ENCODE measurements around the gene CD160. TPM values are rescaled to one million over a fixed set of nuclear protein-coding genes. Genes with fewer than 3 reads are reported as not detected.
"Not testable (repeated sequence)": the region's sequence is repeated elsewhere in the genome, so short reads cannot be mapped to it uniquely, and the experiment has no call there.

CD160 gene
- total and polyA plus RNA-seq, 7 donors = 0.31 to 0.60 TPM; not detected in 5

DNA sequence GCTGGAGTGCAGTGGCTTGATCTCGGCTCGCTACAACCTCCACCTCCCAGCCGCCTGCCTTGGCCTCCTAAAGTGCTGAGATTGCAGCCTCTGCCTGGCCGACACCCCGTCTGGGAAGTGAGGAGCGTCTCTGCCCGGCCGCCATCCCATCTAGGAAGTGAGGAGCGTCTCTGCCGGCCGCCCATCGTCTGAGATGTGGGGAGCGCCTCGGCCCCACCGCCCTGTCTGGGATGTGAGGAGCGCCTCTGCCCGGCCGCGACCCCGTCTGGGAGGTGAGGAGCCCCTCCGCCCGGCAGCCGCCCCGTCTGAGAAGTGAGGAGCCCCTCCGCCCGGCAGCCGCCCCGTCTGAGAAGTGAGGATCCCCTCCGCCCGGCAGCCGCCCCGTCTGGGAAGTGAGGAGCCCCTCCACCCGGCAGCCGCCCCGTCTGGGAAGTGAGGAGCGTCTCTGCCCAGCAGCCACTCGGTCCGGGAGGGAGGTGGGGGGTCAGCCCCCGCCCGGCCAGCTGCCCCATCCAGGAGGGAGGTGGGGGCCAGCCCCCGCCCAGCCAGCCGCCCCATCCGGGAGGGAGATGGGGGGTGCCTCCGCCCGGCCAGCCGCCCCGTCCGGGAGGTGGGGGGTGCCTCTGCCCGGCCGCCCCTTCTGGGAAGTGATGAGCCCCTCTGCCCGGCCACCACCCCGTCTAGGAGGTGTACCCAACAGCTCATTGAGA is 45.1 kb downstream of the CD160 start:
- DNase-seq; H3K4me3 ChIP-seq; H3K4me1 ChIP-seq; H3K9me3 ChIP-seq; H3K27ac ChIP-seq; H3K27me3 ChIP-seq; intact Hi-C loops (cut with DNase I): not testable (repeated sequence)
- peaks cover 0 to 39% (median 5%) of the 10 kb centered on the region in 4 donors for H3K36me3 ChIP-seq
- WGBS, 2 donors = 97% methylated on average over 52 of the region's 52 CpGs

DNA sequence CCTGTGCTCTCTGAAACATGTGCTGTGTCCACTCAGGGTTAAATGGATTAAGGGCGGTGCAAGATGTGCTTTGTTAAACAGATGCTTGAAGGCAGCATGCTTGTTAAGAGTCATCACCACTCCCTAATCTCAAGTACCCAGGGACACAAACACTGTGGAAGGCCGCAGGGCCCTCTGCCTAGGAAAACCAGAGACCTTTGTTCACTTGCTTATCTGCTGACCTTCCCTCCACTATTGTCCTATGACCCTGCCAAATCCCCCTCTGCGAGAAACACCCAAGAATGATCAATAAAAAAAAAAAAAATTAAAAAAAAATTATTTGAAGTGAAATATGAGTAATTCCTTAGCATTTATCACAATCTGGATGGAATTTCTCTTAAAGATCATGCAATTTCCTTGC is 45.8 kb downstream of the CD160 start:
- H3K9me3 ChIP-seq; H3K4me1 ChIP-seq; intact Hi-C loops (cut with DNase I); H3K27ac ChIP-seq; DNase-seq; H3K27me3 ChIP-seq; H3K4me3 ChIP-seq: not testable (repeated sequence)
- 91 to 100% methylated on average over 2 of the region's 3 CpGs for WGBS, 2 donors
- H3K36me3 ChIP-seq = peaks cover 0 to 46% (median 5%) of the 10 kb centered on the region in 4 donors

DNA sequence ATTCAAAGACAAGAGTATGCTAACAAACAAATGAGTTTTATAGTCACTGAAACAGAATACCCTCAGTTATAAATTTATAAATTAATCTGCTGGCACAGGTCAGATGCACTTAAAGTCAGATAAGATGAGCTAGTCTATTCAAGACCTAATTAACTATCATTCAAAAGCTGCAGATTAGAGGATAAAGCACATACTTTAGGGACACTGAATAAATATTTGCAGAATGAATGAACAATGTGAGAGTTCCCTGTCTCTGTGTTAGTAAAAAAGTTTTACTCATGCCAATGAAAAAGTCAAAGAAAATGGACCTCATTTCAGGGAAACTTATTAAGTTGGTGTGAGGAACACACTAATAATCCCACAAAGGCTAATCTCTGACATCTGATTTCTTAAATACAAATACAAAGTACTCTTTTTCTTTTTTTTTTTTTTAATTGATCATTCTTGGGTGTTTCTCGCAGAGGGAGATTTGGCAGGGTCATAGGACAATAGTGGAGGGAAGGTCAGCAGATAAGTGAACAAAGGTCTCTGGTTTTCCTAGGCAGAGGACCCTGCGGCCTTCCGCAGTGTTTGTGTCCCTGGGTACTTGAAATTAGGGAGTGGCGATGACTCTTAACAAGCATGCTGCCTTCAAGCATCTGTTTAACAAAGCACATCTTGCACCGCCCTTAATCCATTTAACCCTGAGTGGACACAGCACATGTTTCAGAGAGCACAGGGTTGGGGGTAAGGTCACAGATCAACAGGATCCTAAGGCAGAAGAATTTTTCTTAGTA is 46.5 kb downstream of the CD160 start:
- DNase-seq; H3K4me1 ChIP-seq; H3K4me3 ChIP-seq; H3K9me3 ChIP-seq; H3K27me3 ChIP-seq; H3K27ac ChIP-seq; intact Hi-C loops (cut with DNase I): not testable (repeated sequence)
- H3K36me3 ChIP-seq = peaks cover 0 to 51% (median 8%) of the 10 kb centered on the region in 4 donors
- WGBS, 2 donors = 90 to 94% methylated on average over 5 of the region's 5 CpGs

DNA sequence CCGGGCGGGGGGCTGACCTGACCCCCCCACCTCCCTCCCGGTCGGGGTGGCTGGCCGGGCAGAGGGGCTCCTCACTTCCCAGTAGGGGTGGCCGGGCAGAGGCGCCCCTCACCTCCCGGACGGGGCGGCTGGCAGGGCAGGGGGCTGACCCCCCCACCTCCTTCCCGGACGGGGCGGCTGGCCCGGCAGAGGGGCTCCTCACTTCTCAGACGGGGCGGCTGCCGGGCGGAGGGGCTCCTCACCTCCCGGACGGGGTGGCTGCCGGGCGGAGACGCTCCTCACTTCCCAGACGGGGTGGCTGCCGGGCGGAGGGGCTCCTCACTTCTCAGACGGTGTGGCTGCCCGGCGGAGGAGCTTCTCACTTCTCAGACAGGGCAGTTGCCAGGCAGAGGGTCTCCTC is 47.6 kb downstream of the CD160 start:
- H3K27ac ChIP-seq; DNase-seq; H3K27me3 ChIP-seq; H3K4me1 ChIP-seq; H3K4me3 ChIP-seq; H3K9me3 ChIP-seq; intact Hi-C loops (cut with DNase I): not testable (repeated sequence)
- WGBS, 2 donors = 96% methylated on average over 29 of the region's 29 CpGs
- H3K36me3 ChIP-seq = peaks cover 0 to 51% (median 11%) of the 10 kb centered on the region in 4 donors

DNA sequence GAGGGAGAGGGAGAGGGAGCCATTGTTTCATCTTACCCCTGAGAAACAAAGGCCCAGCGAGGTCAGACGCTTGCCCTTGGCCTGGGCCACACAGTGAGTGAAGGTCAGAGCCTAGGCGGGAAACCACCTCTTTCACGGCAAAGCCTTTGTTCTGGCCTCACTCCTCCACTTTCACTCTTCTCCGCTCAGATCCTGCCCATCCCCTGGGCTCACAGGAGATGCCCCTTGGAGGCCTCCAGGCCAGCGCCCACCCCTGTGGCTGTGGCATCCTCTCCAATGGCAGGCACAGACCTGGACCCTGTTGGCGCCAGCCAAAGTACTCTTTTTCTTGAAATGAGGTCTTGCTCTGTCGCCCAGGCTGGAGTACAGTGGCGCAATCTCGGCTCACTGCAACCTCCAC is 48.7 kb downstream of the CD160 start:
- H3K27me3 ChIP-seq; H3K4me3 ChIP-seq; intact Hi-C loops (cut with DNase I); DNase-seq; H3K9me3 ChIP-seq; H3K27ac ChIP-seq; H3K4me1 ChIP-seq: not testable (repeated sequence)
- WGBS, 2 donors = 98 to 99% methylated on average over 10 of the region's 10 CpGs
- peaks cover 0 to 58% (median 9%) of the 10 kb centered on the region in 4 donors for H3K36me3 ChIP-seq

DNA sequence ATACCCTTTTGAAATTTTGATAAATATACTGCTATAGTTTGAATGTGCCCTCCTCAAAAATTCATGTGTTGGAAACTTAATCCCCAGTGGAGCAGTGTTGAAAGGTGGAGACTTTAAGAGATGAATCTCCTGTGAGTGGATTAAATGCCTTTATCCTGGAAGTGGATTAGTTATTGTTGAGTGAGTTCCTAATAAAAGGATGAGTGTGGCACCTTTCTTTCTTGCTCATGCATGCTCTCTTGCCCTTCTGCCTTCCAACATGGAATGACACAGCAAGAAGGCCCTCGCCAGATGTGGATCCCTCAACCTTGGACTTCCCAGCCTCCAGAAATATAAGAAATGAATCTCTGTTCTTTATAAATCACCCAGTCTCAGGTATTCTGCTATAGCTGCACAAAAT is 51.8 kb downstream of the CD160 start:
- no peak for DNase-seq
- Histone ChIP-seq H3K36me3 (peaks cover 0 to 51% (median 9%) of the 10 kb centered on the region in 4 donors), H3K27me3 (no peaks in the 10 kb centered on the region), H3K9me3 (no peaks in the 10 kb centered on the region), H3K4me1 (peaks cover 0 to 3% (median 0%) of the 10 kb centered on the region in 4 donors), H3K4me3 (no peak overlapping the region), H3K27ac (no peak overlapping the region)
- 100% methylated on average over 1 of the region's 1 CpG for WGBS, 2 donors
- TF ChIP-seq POLR2AphosphoS5 (IDR thresholded peaks at IDR 0.05) (no peak), POLR2A (IDR thresholded peaks at IDR 0.05) (no peak), EP300 (IDR thresholded peaks at IDR 0.05) (no peak)
- TF ChIP-seq, protein P1, sequence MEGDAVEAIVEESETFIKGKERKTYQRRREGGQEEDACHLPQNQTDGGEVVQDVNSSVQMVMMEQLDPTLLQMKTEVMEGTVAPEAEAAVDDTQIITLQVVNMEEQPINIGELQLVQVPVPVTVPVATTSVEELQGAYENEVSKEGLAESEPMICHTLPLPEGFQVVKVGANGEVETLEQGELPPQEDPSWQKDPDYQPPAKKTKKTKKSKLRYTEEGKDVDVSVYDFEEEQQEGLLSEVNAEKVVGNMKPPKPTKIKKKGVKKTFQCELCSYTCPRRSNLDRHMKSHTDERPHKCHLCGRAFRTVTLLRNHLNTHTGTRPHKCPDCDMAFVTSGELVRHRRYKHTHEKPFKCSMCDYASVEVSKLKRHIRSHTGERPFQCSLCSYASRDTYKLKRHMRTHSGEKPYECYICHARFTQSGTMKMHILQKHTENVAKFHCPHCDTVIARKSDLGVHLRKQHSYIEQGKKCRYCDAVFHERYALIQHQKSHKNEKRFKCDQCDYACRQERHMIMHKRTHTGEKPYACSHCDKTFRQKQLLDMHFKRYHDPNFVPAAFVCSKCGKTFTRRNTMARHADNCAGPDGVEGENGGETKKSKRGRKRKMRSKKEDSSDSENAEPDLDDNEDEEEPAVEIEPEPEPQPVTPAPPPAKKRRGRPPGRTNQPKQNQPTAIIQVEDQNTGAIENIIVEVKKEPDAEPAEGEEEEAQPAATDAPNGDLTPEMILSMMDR (IDR thresholded peaks at IDR 0.05) = no peak
- intact Hi-C loops (cut with DNase I) = no loop called here

DNA sequence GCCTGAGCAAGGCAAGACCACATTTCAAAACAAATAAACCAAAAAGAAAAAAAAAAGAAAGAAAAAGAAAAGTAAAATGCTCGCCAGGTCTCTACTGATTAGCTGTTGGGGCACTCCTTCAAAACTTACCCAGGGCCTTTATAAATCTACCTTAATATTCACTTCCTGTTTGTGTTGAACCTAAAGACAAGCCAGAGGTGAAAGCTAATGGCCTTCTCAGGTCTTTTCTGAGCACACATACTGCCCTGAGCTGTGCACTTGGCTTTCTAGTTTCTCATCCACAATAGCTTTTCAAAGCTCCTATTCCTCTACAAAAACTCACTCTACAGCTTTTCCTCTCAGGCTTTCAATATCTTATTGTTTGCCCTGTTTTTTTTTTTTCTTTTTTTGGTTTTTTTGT is 54.1 kb downstream of the CD160 start:
- no peaks in the 10 kb centered on the region for H3K9me3 ChIP-seq
- intact Hi-C loops (cut with DNase I) = no loop called here
- H3K27me3 ChIP-seq = no peaks in the 10 kb centered on the region
- no peak overlapping the region for H3K27ac ChIP-seq
- no peak overlapping the region for H3K4me3 ChIP-seq
- 85 to 92% methylated on average over 1 of the region's 1 CpG for WGBS, 2 donors
- TF ChIP-seq POLR2A (IDR thresholded peaks at IDR 0.05) = no peak
- TF ChIP-seq EP300 (IDR thresholded peaks at IDR 0.05) = no peak
- TF ChIP-seq, protein P1 (IDR thresholded peaks at IDR 0.05) = no peak
- TF ChIP-seq POLR2AphosphoS5 (IDR thresholded peaks at IDR 0.05) = no peak
- peaks cover 0 to 10% (median 4%) of the 10 kb centered on the region in 4 donors for H3K4me1 ChIP-seq
- H3K36me3 ChIP-seq = peaks cover 0 to 42% (median 9%) of the 10 kb centered on the region in 4 donors
- no peak for DNase-seq
